ENCODE results near the gene ACAP3. TPM values are rescaled to one million over a fixed set of nuclear protein-coding genes. Genes with fewer than 3 reads are reported as not detected.
"Not testable (repeated sequence)": the region's sequence is repeated elsewhere in the genome, so short reads cannot be mapped to it uniquely, and the experiment has no call there.

The ACAP3 gene
- total RNA-seq, 1 experiment from 2014 or later = 30.7 TPM

GRCh38 chr1:1318131-1318652 is 10.5 kb upstream of the ACAP3 start:
- Histone ChIP-seq H3K27ac (ENCODE audit: low read length) (peak overlapping the region; percentile 48), H3K4me3 (ENCODE audit: low read depth in 2 of 2, low read length in 2 of 2) (no peak overlapping the region), H3K4me1 (ENCODE audit: control insufficient read depth, insufficient read depth, low read length) (peaks cover 38% of the 10 kb centered on the region), H3K9me3 (ENCODE audit: control insufficient read depth, insufficient read depth, low read depth, low read length) (no peaks in the 10 kb centered on the region), H3K36me3 (ENCODE audit: control insufficient read depth, insufficient read depth, low read length) (no peaks in the 10 kb centered on the region; the same call in none of the 2 replicates), H3K27me3 (ENCODE audit: control insufficient read depth, insufficient read depth, low read length) (no peaks in the 10 kb centered on the region)
- DNase-seq (ENCODE audit: low read depth, low spot score) = no peak
- TSS peak; percentile 71 for BruUV-seq (replicated peaks)
- ChIA-PET CTCF (no interaction called here), POLR2A (no interaction called here)
- peak; percentile 74 for ATAC-seq
- in situ Hi-C loops (cut with HindIII; ENCODE audit: low pct_unique_long_range_greater_than_20kb, low sequenced_read_pairs) (no loop called here), intact Hi-C loops (cut with micrococcal nuclease; ENCODE audit: unreplicated experiment) (no loop called here)
- TF ChIP-seq SIN3A (IDR thresholded peaks at IDR 0.05; ENCODE audit: borderline replicate concordance, insufficient read depth, low read depth, low read length) (no peak), POLR2AphosphoS5 (IDR thresholded peaks at IDR 0.05; ENCODE audit: low read depth, low read length) (peak; percentile 64; the same call in 1 of the 2 replicates), CTCF (IDR thresholded peaks at IDR 0.05) (no peak)

- TSS peak; percentile 83 for BruUV-seq (replicated peaks)
- CTCF ChIA-PET = no interaction called here
- H3K9me3 ChIP-seq (ENCODE audit: control insufficient read depth, insufficient read depth, low read depth, low read length) = no peaks in the 10 kb centered on the region
- H3K27me3 ChIP-seq (ENCODE audit: control insufficient read depth, insufficient read depth, low read length) = no peaks in the 10 kb centered on the region
- no peak for DNase-seq (ENCODE audit: low read depth, low spot score)
- no peaks in the 10 kb centered on the region; the same call in none of the 2 replicates for H3K36me3 ChIP-seq (ENCODE audit: control insufficient read depth, insufficient read depth, low read length)
- H3K4me3 ChIP-seq (ENCODE audit: low read depth in 2 of 2, low read length in 2 of 2) = no peak overlapping the region
- intact Hi-C loops (cut with micrococcal nuclease; ENCODE audit: unreplicated experiment) (no loop called here), in situ Hi-C loops (cut with HindIII; ENCODE audit: low pct_unique_long_range_greater_than_20kb, low sequenced_read_pairs) (no loop called here)
- H3K27ac ChIP-seq (ENCODE audit: low read length) = peak overlapping the region; percentile 3; the same call in 1 of the 2 replicates
- POLR2A ChIA-PET = interaction anchor here (0.6 kb wide), 1 partner anchor 316 kb away, joined by 3 read pairs; no protein-coding TSS in a partner anchor
- TF ChIP-seq TCF7L2 (IDR thresholded peaks at IDR 0.05; ENCODE audit: low read depth, low read length) (no peak), POLR2AphosphoS5 (IDR thresholded peaks at IDR 0.05; ENCODE audit: low read depth, low read length) (no peak), REST (IDR thresholded peaks at IDR 0.05; ENCODE audit: insufficient read depth in 1 of 2, low read depth in 2 of 2, low read length in 1 of 2) (no peak), CTCF (IDR thresholded peaks at IDR 0.05) (no peak), SIN3A (IDR thresholded peaks at IDR 0.05; ENCODE audit: borderline replicate concordance, insufficient read depth, low read depth, low read length) (no peak)
- peaks cover 33% of the 10 kb centered on the region for H3K4me1 ChIP-seq (ENCODE audit: control insufficient read depth, insufficient read depth, low read length)
- ATAC-seq = no peak
These were observed 9.7 kb upstream of the ACAP3 start for GRCh38 chr1:1317420-1317819.

DNA sequence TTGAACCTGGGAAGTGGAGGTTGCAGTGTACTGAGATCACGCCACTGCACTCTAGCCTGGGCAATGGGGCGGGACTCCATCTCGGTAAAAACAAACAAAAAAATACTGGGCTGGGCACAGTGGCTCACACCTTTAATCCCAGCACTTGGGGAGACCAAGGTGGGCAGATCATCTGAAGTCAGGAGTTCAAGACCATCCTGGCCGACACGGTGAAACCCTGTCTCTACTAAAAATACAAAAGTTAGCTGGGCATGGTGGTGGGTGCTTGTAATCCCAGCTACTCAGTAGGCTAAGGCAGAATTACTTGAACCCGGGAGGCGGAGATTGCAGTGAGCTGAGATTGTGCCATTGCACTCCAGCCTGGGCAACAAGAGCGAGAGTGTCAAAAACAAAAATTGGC is 8.5 kb upstream of the ACAP3 start:
- intact Hi-C loops (cut with micrococcal nuclease; ENCODE audit: unreplicated experiment); H3K27me3 ChIP-seq (ENCODE audit: control insufficient read depth, insufficient read depth, low read length); DNase-seq (ENCODE audit: low read depth, low spot score); ATAC-seq; POLR2A ChIA-PET; H3K9me3 ChIP-seq (ENCODE audit: control insufficient read depth, insufficient read depth, low read depth, low read length); H3K4me3 ChIP-seq (ENCODE audit: low read depth in 2 of 2, low read length in 2 of 2); H3K36me3 ChIP-seq (ENCODE audit: control insufficient read depth, insufficient read depth, low read length); BruUV-seq (replicated peaks); in situ Hi-C loops (cut with HindIII; ENCODE audit: low pct_unique_long_range_greater_than_20kb, low sequenced_read_pairs); H3K27ac ChIP-seq (ENCODE audit: low read length); CTCF ChIA-PET: not testable (repeated sequence)
- peaks cover 27% of the 10 kb centered on the region for H3K4me1 ChIP-seq (ENCODE audit: control insufficient read depth, insufficient read depth, low read length)

Measured in Panc1 (cell line).